Immature natural killer cell (primary cell): Measurements from ENCODE around the gene STX16. TPM values are rescaled to one million over a fixed set of nuclear protein-coding genes. Genes with fewer than 3 reads are reported as not detected.

Source experiments
- DNase-seq, 3 donors: peaks; one replicate each; pipeline ENCODE4 v3.0.0; 2022; ENCODE audit warnings: mixed read lengths in 1 of 3
- H3K27ac Mint-ChIP-seq, 6 donors: one replicate each; pipeline ENCODE4 v1.8.0; 2020; ENCODE audit warnings: mixed read lengths in 6 of 6, mild to moderate bottlenecking in 5 of 6, inconsistent platforms in 4 of 6, moderate library complexity in 3 of 6
- H3K27me3 Mint-ChIP-seq, 3 donors: one replicate each; pipeline ENCODE4 v1.8.0; 2020 to 2021; ENCODE audit warnings: low read depth in 3 of 3, mild to moderate bottlenecking in 3 of 3, mixed read lengths in 3 of 3, moderate library complexity in 3 of 3, inconsistent platforms in 1 of 3
- H3K36me3 Mint-ChIP-seq, 3 donors: one replicate each; pipeline ENCODE4 v1.8.0; 2020; ENCODE audit warnings: mixed read lengths in 3 of 3, inconsistent platforms in 2 of 3, mild to moderate bottlenecking in 2 of 3
- H3K4me1 Mint-ChIP-seq, 2 donors: one replicate each; pipeline ENCODE4 v1.8.0; 2020; ENCODE audit warnings: inconsistent platforms in 2 of 2, mild to moderate bottlenecking in 2 of 2, mixed read lengths in 2 of 2, moderate library complexity in 1 of 2
- H3K4me3 Mint-ChIP-seq, 5 donors: one replicate each; pipeline ENCODE4 v1.8.0; 2020; ENCODE audit warnings: mild to moderate bottlenecking in 5 of 5, mixed read lengths in 5 of 5, inconsistent platforms in 3 of 5, moderate library complexity in 3 of 5
- H3K9me3 Mint-ChIP-seq, 6 donors: one replicate each; pipeline ENCODE4 v1.8.0; 2020; ENCODE audit warnings: mild to moderate bottlenecking in 6 of 6, mixed read lengths in 6 of 6, inconsistent platforms in 4 of 6, moderate library complexity in 3 of 6
- polyA plus RNA-seq, 3 donors: library from polyadenylated mRNA; unstranded; fragments of 300-500 nt; fragmentation: Illumina TruSeq; gene quantifications; one replicate each; pipeline ENCODE4 v1.2.3, GENCODE V29; 2021

STX16 gene
- polyA plus RNA-seq, 3 donors from 2014 or later, result 17.2 to 24.9 (median 21.1) TPM

- no peak for DNase-seq
- Mint-ChIP-seq H3K27me3 (peaks cover 0 to 3% (median 2%) of the 10 kb centered on the region in 3 donors), H3K27ac (peak overlapping the region in 3 of 6 donors; percentile 66 to 77 (median 74)), H3K36me3 (peaks cover 14 to 25% (median 22%) of the 10 kb centered on the region in 3 donors), H3K4me1 (peaks cover 9 to 11% of the 10 kb centered on the region in 2 donors), H3K9me3 (no peaks in the 10 kb centered on the region), H3K4me3 (no peak overlapping the region)
These were observed 48.6 kb downstream of the STX16 start for GRCh38 chr20:58699623-58700107.

DNA sequence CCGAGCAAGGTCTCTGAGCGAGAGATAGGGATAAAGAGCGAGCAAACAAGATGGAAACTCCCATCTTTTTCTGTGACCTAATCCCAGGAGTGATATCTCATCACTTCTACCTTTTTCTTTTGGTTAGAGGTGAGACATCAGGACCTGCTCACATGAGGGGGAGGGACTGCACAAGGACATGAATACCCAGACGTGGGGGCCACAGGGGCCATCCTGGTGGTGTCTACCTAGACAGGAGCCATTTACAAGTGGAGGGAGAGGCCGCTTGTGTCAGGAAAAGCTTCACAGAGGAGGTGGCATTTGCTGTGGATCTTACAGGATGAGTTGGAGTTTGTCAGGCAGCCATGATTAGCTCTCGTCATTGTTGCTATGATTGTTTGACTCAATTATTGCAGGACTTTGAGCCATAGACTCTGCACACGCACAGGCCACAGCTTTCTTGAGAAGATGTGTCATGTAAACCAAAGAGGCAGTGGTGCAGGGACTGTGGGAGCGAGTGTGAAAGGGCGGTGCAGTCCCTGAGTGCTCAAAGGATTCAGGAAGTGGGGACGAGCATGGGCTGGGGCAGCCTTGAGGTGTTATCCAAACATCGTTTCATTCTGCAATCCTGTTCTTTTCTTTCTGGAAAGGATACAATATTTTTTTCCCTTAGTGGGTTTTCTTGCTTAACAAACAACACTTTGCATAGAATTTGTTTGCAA lies 49.2 kb downstream of the STX16 start:
- H3K27ac Mint-ChIP-seq, result peak overlapping the region; percentile 6 to 77 (median 63)
- H3K36me3 Mint-ChIP-seq, result peaks cover 19 to 25% (median 25%) of the 10 kb centered on the region in 3 donors
- H3K4me1 Mint-ChIP-seq, result peaks cover 9 to 11% of the 10 kb centered on the region in 2 donors

GRCh38 chr20:58700823-58701222 lies 49.7 kb downstream of the STX16 start:
- Mint-ChIP-seq H3K9me3 (no peaks in the 10 kb centered on the region), H3K27ac (peak overlapping the region in 1 of 6 donors; percentile 66)

More for the DNA sequence above, 49.2 kb downstream of the STX16 start:
- no peak for DNase-seq
- H3K27me3 Mint-ChIP-seq, result peaks cover 0 to 3% (median 2%) of the 10 kb centered on the region in 3 donors
- no peaks in the 10 kb centered on the region for H3K9me3 Mint-ChIP-seq
- H3K4me3 Mint-ChIP-seq, result peak overlapping the region in 1 of 5 donors; percentile 30

DNA sequence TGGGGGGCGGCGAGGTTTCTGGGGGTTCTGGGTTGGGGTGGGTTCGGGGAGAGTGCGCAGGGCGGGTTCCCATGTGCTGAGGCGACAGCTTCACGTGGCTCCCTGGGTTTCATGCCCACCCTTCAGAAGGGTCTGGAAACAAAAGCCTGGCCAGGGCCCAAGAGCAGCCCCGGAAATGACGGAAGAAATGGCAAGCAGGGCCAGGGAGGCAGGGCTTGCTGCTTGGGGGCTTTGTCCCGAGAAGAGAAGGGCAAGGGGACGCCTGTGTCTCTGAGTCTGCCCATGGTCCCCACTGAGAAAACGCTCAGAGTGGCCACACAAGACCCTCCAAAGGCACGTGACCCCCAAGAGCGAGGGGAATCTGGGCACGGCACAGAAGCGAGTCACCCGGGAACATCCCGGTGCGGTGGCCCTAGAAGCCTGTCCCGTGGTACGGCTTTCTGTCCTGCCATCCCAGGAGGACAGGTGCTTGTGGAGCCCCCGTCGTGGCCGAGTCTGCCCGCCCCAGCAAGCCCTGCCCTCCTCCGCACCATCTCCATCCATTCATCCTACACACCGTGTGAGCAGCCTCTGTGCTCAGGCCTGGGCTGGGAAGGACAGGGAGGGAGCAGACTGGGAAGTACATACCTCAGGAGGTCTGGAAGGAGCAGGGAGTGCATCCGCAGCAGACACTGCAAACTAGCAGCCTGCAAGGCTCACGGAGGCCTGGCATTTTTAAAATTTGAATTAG lies 50.5 kb downstream of the STX16 start:
- peaks cover 0 to 3% (median 2%) of the 10 kb centered on the region in 3 donors for H3K27me3 Mint-ChIP-seq
- H3K4me1 Mint-ChIP-seq, result peaks cover 9 to 11% of the 10 kb centered on the region in 2 donors
- H3K36me3 Mint-ChIP-seq, result peaks cover 23 to 25% (median 25%) of the 10 kb centered on the region in 3 donors
- H3K9me3 Mint-ChIP-seq, result no peaks in the 10 kb centered on the region
- H3K4me3 Mint-ChIP-seq, result no peak overlapping the region
- DNase-seq, result no peak
- no peak overlapping the region for H3K27ac Mint-ChIP-seq

More at GRCh38 chr20:58700823-58701222, 49.7 kb downstream of the STX16 start:
- Mint-ChIP-seq H3K27me3 (peaks cover 0 to 3% (median 2%) of the 10 kb centered on the region in 3 donors), H3K4me3 (peak overlapping the region in 1 of 5 donors; percentile 30), H3K4me1 (peaks cover 9 to 11% of the 10 kb centered on the region in 2 donors), H3K36me3 (peaks cover 23 to 25% (median 25%) of the 10 kb centered on the region in 3 donors)
- no peak for DNase-seq

- Mint-ChIP-seq H3K36me3 (peaks cover 23 to 25% (median 25%) of the 10 kb centered on the region in 3 donors), H3K4me1 (peaks cover 9 to 11% of the 10 kb centered on the region in 2 donors), H3K9me3 (no peaks in the 10 kb centered on the region), H3K27me3 (peaks cover 0 to 3% (median 2%) of the 10 kb centered on the region in 3 donors), H3K4me3 (no peak overlapping the region), H3K27ac (peak overlapping the region in 1 of 6 donors; percentile 62)
- no peak for DNase-seq
These were observed 51.1 kb downstream of the STX16 start for GRCh38 chr20:58702161-58702510.

DNA sequence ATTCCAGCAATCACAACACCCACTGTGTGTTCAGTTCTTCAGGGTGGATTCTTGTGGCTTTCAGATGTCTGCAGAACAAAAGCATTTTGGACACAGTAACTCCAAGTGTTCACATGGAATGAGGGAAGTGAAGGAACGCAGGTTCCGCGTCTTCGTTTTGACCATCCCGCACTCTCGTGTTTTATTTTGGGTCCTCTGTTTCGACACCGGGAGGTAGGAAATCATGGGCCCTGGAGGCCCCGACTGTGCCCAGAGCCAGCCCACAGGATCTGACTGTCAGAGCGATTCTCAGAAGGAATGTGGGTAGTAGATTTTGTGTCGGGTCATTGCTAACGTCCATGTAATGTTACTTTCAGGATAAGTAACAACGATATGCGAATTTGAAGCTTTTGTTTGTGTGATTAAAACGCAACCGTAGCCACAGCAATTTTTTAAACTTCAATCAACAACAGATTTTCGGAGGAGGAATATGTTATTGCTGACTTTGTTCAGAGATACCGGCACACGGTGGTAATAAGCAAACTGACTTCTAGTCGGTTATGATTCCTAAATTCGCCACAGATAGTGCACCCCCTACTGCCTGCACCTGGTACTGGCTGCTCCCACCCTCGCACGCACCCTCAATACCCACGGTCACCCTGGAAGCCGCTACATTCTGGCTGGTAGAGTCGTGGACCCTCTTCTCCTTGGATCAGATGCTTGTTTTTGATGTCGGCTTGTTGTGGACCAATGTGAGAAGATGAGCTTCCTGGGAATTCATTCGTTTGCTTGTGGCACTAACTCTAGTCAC lies 52.0 kb downstream of the STX16 start:
- H3K4me3 Mint-ChIP-seq, result no peak overlapping the region
- H3K27me3 Mint-ChIP-seq, result peaks cover 0 to 3% (median 2%) of the 10 kb centered on the region in 3 donors
- no peak for DNase-seq
- no peaks in the 10 kb centered on the region for H3K9me3 Mint-ChIP-seq
- peaks cover 9 to 10% of the 10 kb centered on the region in 2 donors for H3K4me1 Mint-ChIP-seq
- H3K36me3 Mint-ChIP-seq, result peaks cover 20 to 23% (median 22%) of the 10 kb centered on the region in 3 donors
- H3K27ac Mint-ChIP-seq, result no peak overlapping the region

DNA sequence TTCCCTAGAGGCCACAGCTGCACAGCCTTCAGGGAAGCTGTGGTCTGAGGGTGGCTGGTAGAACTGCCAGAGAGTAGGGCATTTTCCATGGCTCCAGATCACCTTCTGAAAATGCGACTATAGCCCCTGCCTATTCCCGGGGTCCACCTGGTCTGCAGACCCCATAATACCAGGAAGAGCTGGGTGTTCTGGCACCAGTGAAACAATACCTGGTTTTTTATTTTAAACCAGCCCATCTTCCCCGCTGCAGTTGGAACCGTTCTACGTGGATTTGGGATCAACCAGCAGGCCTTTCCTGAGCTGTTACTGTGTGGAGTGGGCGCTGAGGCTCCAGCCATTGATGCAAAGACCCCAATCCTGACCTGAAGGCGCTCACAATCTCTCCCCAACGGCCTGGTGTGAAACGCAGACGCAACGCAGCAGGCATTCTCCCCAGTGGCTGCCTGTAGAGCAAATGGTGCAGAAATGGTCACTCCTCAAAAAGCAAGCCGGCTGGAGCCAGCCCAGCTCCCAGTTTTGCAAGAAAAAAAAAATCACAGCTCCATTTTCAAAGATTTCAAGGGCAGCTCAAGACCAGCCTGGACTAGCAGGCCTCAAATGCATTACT lies 52.8 kb downstream of the STX16 start:
- H3K9me3 Mint-ChIP-seq, result no peaks in the 10 kb centered on the region
- H3K4me3 Mint-ChIP-seq, result no peak overlapping the region
- no peaks in the 10 kb centered on the region for H3K27me3 Mint-ChIP-seq
- peaks cover 9 to 10% of the 10 kb centered on the region in 2 donors for H3K4me1 Mint-ChIP-seq
- no peak overlapping the region for H3K27ac Mint-ChIP-seq
- DNase-seq, result no peak
- H3K36me3 Mint-ChIP-seq, result peaks cover 17 to 23% (median 20%) of the 10 kb centered on the region in 3 donors

- Mint-ChIP-seq H3K27ac (no peak overlapping the region), H3K36me3 (peaks cover 15 to 28% (median 20%) of the 10 kb centered on the region in 3 donors), H3K4me1 (peaks cover 3 to 4% of the 10 kb centered on the region in 2 donors), H3K9me3 (no peaks in the 10 kb centered on the region), H3K27me3 (no peaks in the 10 kb centered on the region), H3K4me3 (no peak overlapping the region)
- no peak for DNase-seq
These were observed 54.3 kb downstream of the STX16 start for GRCh38 chr20:58705208-58705926.

GRCh38 chr20:58706150-58706892 lies 55.2 kb downstream of the STX16 start:
- no peak overlapping the region for H3K4me3 Mint-ChIP-seq
- peaks cover 12 to 28% (median 20%) of the 10 kb centered on the region in 3 donors for H3K36me3 Mint-ChIP-seq
- peak overlapping the region in 1 of 6 donors; percentile 11 for H3K27ac Mint-ChIP-seq
- no peaks in the 10 kb centered on the region for H3K9me3 Mint-ChIP-seq
- no peak for DNase-seq
- peaks cover 0 to 1% of the 10 kb centered on the region in 2 donors for H3K4me1 Mint-ChIP-seq
- peaks cover 0 to 4% (median 0%) of the 10 kb centered on the region in 3 donors for H3K27me3 Mint-ChIP-seq

DNA sequence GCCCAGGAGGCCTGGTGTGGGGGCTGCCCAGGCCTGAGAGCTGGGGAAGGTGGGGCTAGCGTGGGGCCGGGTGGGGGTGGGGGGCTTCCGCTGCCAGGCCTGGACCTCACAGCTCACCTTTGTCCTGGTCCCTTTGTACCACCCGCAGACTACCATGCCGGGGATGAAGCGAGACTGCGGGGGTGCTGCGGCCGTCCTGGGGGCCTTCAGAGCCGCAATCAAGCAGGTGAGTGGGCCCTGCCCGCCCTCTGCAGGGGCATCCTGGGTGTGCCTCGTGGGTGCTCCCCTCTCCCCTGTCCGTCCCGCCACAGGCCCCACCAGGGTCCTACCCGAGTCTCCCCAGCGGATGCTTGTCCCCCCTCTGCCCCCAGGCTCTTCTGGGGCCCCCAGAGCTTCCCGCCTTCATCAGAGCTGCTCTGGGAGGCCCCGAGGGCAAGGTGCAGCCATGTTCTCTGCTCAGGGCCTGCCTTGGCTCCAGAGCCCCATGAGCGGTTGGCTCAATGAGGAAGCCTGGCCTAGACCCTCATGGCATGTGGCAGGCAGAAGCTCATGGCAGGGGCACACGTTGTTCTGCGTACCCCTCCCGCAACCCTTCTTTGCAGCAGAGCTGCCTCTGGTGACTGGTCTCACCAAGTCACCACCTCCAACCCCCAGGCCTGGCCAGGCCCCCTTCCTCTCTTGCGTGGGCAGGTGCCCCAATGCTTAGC lies 56.0 kb downstream of the STX16 start:
- DNase-seq, result no peak
- Mint-ChIP-seq H3K27ac (no peak overlapping the region), H3K4me3 (no peak overlapping the region), H3K9me3 (no peaks in the 10 kb centered on the region), H3K36me3 (peaks cover 12 to 28% (median 20%) of the 10 kb centered on the region in 3 donors), H3K27me3 (peaks cover 0 to 4% (median 0%) of the 10 kb centered on the region in 3 donors), H3K4me1 (peaks cover 0 to 1% of the 10 kb centered on the region in 2 donors)

DNA sequence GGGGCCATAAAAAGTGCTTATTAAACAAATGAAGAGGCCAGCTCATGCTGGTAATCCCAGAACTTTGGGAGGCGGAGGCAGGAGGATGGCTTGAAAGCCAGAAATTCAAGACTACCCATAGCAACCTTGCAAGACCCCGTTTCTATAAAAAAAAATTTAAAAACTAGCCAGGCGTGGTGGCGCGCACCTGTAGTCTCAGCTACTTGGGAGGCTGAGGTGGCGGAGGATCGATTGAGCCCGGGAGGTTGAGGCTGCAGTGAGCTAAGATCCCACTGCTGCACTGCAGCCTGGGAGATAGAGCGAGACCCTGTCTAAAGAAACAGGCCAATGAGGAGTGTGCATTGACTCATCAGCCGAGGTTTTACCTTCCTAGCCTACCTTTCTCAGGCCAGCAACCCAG lies 56.7 kb downstream of the STX16 start:
- Mint-ChIP-seq H3K27me3 (peaks cover 0 to 4% (median 2%) of the 10 kb centered on the region in 3 donors), H3K36me3 (peaks cover 7 to 22% (median 15%) of the 10 kb centered on the region in 3 donors), H3K27ac (no peak overlapping the region), H3K9me3 (no peaks in the 10 kb centered on the region), H3K4me1 (no peaks in the 10 kb centered on the region), H3K4me3 (no peak overlapping the region)
- DNase-seq, result no peak
